ENCODE measurements around the gene GUCY2F. TPM values are rescaled to one million over a fixed set of nuclear protein-coding genes. Genes with fewer than 3 reads are reported as not detected.

Gene GUCY2F
- total RNA-seq, 2 experiments from 2014 or later, result not detected

- ChIA-PET CTCF (interaction anchor here (0.6 to 0.8 kb wide), 2 partner anchors 28 to 59 kb away, joined by 3 to 4 read pairs; no protein-coding TSS in a partner anchor), POLR2A (no interaction called here)
- no peaks in the 10 kb centered on the region for H3K36me3 Mint-ChIP-seq (ENCODE audit: low read depth)
- no peak for DNase-seq
- no peak overlapping the region for H3K27ac Mint-ChIP-seq
- H3K4me1 Mint-ChIP-seq, result no peaks in the 10 kb centered on the region
- no peak overlapping the region for H3K4me3 Mint-ChIP-seq
- no peaks in the 10 kb centered on the region for H3K27me3 Mint-ChIP-seq
- H3K9me3 Mint-ChIP-seq, result no peaks in the 10 kb centered on the region
These were observed 131.8 kb downstream of the GUCY2F start for GRCh38 chrX:109350051-109350450.

GRCh38 chrX:109347632-109348031, 134.3 kb downstream of the GUCY2F start:
- ChIA-PET CTCF (interaction anchor here (1.2 kb wide), 1 partner anchor 25 kb away, joined by 4 read pairs; no protein-coding TSS in a partner anchor), POLR2A (no interaction called here)
- DNase-seq, result no peak
- no peaks in the 10 kb centered on the region for H3K4me1 Mint-ChIP-seq
- H3K4me3 Mint-ChIP-seq, result no peak overlapping the region
- H3K36me3 Mint-ChIP-seq (ENCODE audit: low read depth), result no peaks in the 10 kb centered on the region
- no peaks in the 10 kb centered on the region for H3K27me3 Mint-ChIP-seq
- H3K9me3 Mint-ChIP-seq, result no peaks in the 10 kb centered on the region
- H3K27ac Mint-ChIP-seq, result no peak overlapping the region

GRCh38 chrX:109346491-109346890, 135.4 kb downstream of the GUCY2F start:
- no peak overlapping the region for H3K27ac Mint-ChIP-seq
- H3K27me3 Mint-ChIP-seq, result no peaks in the 10 kb centered on the region
- ChIA-PET CTCF (no interaction called here), POLR2A (no interaction called here)
- H3K4me3 Mint-ChIP-seq, result no peak overlapping the region
- DNase-seq, result no peak
- no peaks in the 10 kb centered on the region for H3K4me1 Mint-ChIP-seq
- H3K9me3 Mint-ChIP-seq, result no peaks in the 10 kb centered on the region
- no peaks in the 10 kb centered on the region for H3K36me3 Mint-ChIP-seq (ENCODE audit: low read depth)

GRCh38 chrX:109345856-109346255, 136.0 kb downstream of the GUCY2F start:
- H3K4me1 Mint-ChIP-seq, result no peaks in the 10 kb centered on the region
- H3K27me3 Mint-ChIP-seq, result no peaks in the 10 kb centered on the region
- no peaks in the 10 kb centered on the region for H3K36me3 Mint-ChIP-seq (ENCODE audit: low read depth)
- CTCF ChIA-PET, result no interaction called here
- DNase-seq, result no peak
- no peaks in the 10 kb centered on the region for H3K9me3 Mint-ChIP-seq
- no peak overlapping the region for H3K4me3 Mint-ChIP-seq
- POLR2A ChIA-PET, result no interaction called here
- no peak overlapping the region for H3K27ac Mint-ChIP-seq

- no peak overlapping the region for H3K4me3 Mint-ChIP-seq
- no peaks in the 10 kb centered on the region for H3K4me1 Mint-ChIP-seq
- no peak overlapping the region for H3K27ac Mint-ChIP-seq
- no peaks in the 10 kb centered on the region for H3K27me3 Mint-ChIP-seq
- CTCF ChIA-PET, result no interaction called here
- no peaks in the 10 kb centered on the region for H3K36me3 Mint-ChIP-seq (ENCODE audit: low read depth)
- H3K9me3 Mint-ChIP-seq, result no peaks in the 10 kb centered on the region
- POLR2A ChIA-PET, result no interaction called here
- DNase-seq, result no peak
These were observed 137.2 kb downstream of the GUCY2F start for GRCh38 chrX:109344678-109345077.

GRCh38 chrX:109344101-109344500, 137.8 kb downstream of the GUCY2F start:
- CTCF ChIA-PET, result no interaction called here

GRCh38 chrX:109343671-109344070, 138.2 kb downstream of the GUCY2F start:
- ChIA-PET CTCF (no interaction called here), POLR2A (no interaction called here)
- no peak overlapping the region for H3K4me3 Mint-ChIP-seq
- H3K9me3 Mint-ChIP-seq, result no peaks in the 10 kb centered on the region
- H3K4me1 Mint-ChIP-seq, result no peaks in the 10 kb centered on the region
- H3K27ac Mint-ChIP-seq, result no peak overlapping the region
- no peak for DNase-seq
- H3K27me3 Mint-ChIP-seq, result no peaks in the 10 kb centered on the region
- H3K36me3 Mint-ChIP-seq (ENCODE audit: low read depth), result no peaks in the 10 kb centered on the region

More at GRCh38 chrX:109344101-109344500, 137.8 kb downstream of the GUCY2F start:
- H3K4me3 Mint-ChIP-seq, result no peak overlapping the region
- no peaks in the 10 kb centered on the region for H3K27me3 Mint-ChIP-seq
- no peak for DNase-seq
- H3K27ac Mint-ChIP-seq, result no peak overlapping the region
- no peaks in the 10 kb centered on the region for H3K4me1 Mint-ChIP-seq
- POLR2A ChIA-PET, result no interaction called here
- H3K36me3 Mint-ChIP-seq (ENCODE audit: low read depth), result no peaks in the 10 kb centered on the region
- no peaks in the 10 kb centered on the region for H3K9me3 Mint-ChIP-seq

GRCh38 chrX:109336141-109336540, 145.7 kb downstream of the GUCY2F start:
- H3K4me3 Mint-ChIP-seq, result no peak overlapping the region
- DNase-seq, result no peak
- no peaks in the 10 kb centered on the region for H3K9me3 Mint-ChIP-seq
- POLR2A ChIA-PET, result no interaction called here
- no peak overlapping the region for H3K27ac Mint-ChIP-seq
- H3K36me3 Mint-ChIP-seq (ENCODE audit: low read depth), result no peaks in the 10 kb centered on the region
- no peaks in the 10 kb centered on the region for H3K27me3 Mint-ChIP-seq
- CTCF ChIA-PET, result no interaction called here
- H3K4me1 Mint-ChIP-seq, result no peaks in the 10 kb centered on the region

GRCh38 chrX:109327251-109327650, 154.6 kb downstream of the GUCY2F start:
- H3K4me3 Mint-ChIP-seq, result no peak overlapping the region
- DNase-seq, result no peak
- no peaks in the 10 kb centered on the region for H3K9me3 Mint-ChIP-seq
- H3K27me3 Mint-ChIP-seq, result no peaks in the 10 kb centered on the region
- no peaks in the 10 kb centered on the region for H3K4me1 Mint-ChIP-seq
- ChIA-PET CTCF (no interaction called here), POLR2A (no interaction called here)
- no peaks in the 10 kb centered on the region for H3K36me3 Mint-ChIP-seq (ENCODE audit: low read depth)
- H3K27ac Mint-ChIP-seq, result no peak overlapping the region

Other genes with a start within 250 kb of the GUCY2F start
- gene NXT2, start 54.8 kb upstream of the GUCY2F start, total RNA-seq, result 10 to 100 TPM; 13.8 to 14.0 TPM
- gene KCNE5, start 143.1 kb upstream of the GUCY2F start, total RNA-seq, result under 1 TPM; 0.17 to 0.19 TPM